ENCODE data around the gene GOLGA1.

DNA sequence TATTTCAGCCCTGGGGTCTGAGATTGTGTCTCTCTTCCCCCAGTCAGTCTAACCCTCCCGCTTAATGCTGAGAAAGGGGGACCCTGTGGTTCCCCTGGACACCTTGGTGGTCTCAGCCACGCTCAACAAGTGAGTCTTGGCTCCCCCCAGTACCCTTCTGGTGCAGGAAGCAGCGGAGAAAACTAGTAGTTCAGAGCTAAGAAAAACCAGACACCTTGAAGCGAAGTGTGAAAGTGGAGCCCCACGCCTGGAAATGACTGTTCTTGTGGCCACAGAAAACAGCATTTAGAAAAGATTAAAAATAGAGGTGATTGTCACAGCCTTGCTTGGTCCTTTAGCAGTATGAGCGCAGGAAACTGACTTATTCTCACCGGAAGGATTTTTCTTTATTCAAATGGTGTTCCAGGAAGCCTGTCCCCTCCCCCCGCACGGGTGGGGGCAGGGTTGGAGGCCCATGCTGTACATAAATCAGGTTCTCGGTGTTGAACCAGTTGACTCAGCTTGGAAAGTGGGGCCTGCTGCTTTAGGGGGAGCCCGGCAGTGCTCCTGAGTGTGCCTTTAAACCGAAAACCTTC, 70.8 kb downstream of the GOLGA1 start:
- TF ChIP-seq, protein P1, sequence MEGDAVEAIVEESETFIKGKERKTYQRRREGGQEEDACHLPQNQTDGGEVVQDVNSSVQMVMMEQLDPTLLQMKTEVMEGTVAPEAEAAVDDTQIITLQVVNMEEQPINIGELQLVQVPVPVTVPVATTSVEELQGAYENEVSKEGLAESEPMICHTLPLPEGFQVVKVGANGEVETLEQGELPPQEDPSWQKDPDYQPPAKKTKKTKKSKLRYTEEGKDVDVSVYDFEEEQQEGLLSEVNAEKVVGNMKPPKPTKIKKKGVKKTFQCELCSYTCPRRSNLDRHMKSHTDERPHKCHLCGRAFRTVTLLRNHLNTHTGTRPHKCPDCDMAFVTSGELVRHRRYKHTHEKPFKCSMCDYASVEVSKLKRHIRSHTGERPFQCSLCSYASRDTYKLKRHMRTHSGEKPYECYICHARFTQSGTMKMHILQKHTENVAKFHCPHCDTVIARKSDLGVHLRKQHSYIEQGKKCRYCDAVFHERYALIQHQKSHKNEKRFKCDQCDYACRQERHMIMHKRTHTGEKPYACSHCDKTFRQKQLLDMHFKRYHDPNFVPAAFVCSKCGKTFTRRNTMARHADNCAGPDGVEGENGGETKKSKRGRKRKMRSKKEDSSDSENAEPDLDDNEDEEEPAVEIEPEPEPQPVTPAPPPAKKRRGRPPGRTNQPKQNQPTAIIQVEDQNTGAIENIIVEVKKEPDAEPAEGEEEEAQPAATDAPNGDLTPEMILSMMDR (IDR thresholded peaks at IDR 0.05; ENCODE audit: poor library complexity, severe bottlenecking), result no peak
- no peak for TF ChIP-seq RAD21 (conservative IDR thresholded peaks at IDR 0.05)
- no peak for TF ChIP-seq POLR2AphosphoS5 (IDR thresholded peaks at IDR 0.05)
- TF ChIP-seq REST (IDR thresholded peaks at IDR 0.05; ENCODE audit: borderline replicate concordance), result no peak
- TF ChIP-seq EP300 (conservative IDR thresholded peaks at IDR 0.05; ENCODE audit: poor library complexity, severe bottlenecking), result no peak
